Loucy (cell line): Measurements from ENCODE around the gene G6PC3.

Source experiments
- H2AFZ ChIP-seq: fragments of 200-600 bp; sonication (generic); 2 replicates; pipeline ENCODE4 v1.6.0; 2016; ENCODE audit warnings: antibody characterized with exemption, mild to moderate bottlenecking, low read length, moderate library complexity
- H3F3A ChIP-seq: fragments of 200-600 bp; 2 replicates; pipeline ENCODE4 v1.6.0; 2016; ENCODE audit warnings: antibody characterized with exemption, low read depth, mild to moderate bottlenecking
- H3K27me3 ChIP-seq: fragments of 200-600 bp; sonication (generic); 2 replicates; pipeline ENCODE4 v1.6.1; 2014; ENCODE audit warnings: low read length, mild to moderate bottlenecking; ENCODE audit not compliant: insufficient read depth, poor library complexity, severe bottlenecking
- H3K36me3 ChIP-seq: fragments of 200-600 bp; sonication (generic); 2 replicates; pipeline ENCODE4 v1.6.1; 2016; ENCODE audit warnings: low read length; ENCODE audit not compliant: insufficient read depth
- H3K4me1 ChIP-seq: fragments of 200-600 bp; sonication (generic); 2 replicates; pipeline ENCODE4 v1.5.1; 2014; ENCODE audit warnings: low read length, mild to moderate bottlenecking; ENCODE audit not compliant: insufficient read depth, poor library complexity, severe bottlenecking
- H3K4me2 ChIP-seq: fragments of 200-600 bp; sonication (generic); 2 replicates; pipeline ENCODE4 v1.6.0; 2014; ENCODE audit warnings: antibody characterized with exemption, low read length, low read depth, mild to moderate bottlenecking; ENCODE audit not compliant: poor library complexity, severe bottlenecking
- H3K4me3 ChIP-seq: fragments of 200-600 bp; sonication (generic); 2 replicates; pipeline ENCODE4 v1.5.1; 2014; ENCODE audit warnings: low read length, mild to moderate bottlenecking, mixed read lengths; ENCODE audit not compliant: poor library complexity, severe bottlenecking
- H3K79me2 ChIP-seq: fragments of 200-600 bp; sonication (generic); 2 replicates; pipeline ENCODE4 v1.6.1; 2014; ENCODE audit warnings: low read length; ENCODE audit not compliant: insufficient read depth
- H3K9ac ChIP-seq: fragments of 200-600 bp; sonication (generic); 2 replicates; pipeline ENCODE4 v1.6.0; 2014; ENCODE audit warnings: mild to moderate bottlenecking, low read depth, low read length, moderate library complexity; ENCODE audit not compliant: poor library complexity, severe bottlenecking
- H3K9me2 ChIP-seq: fragments of 200-600 bp; sonication (generic); replicated peaks from 2 replicates; pipeline ENCODE4 v1.6.1; 2016; ENCODE audit warnings: low read depth, low read length, mixed read lengths
- H3K9me3 ChIP-seq: fragments of 200-600 bp; sonication (generic); 2 replicates; pipeline ENCODE4 v1.6.1; 2014; ENCODE audit warnings: mild to moderate bottlenecking, antibody characterized with exemption, low read length, low read depth; ENCODE audit not compliant: insufficient read depth
- H4K20me1 ChIP-seq: fragments of 200-600 bp; sonication (generic); 2 replicates; pipeline ENCODE4 v1.6.0; 2014; ENCODE audit warnings: antibody characterized with exemption, low read length, mild to moderate bottlenecking; ENCODE audit not compliant: insufficient read depth, poor library complexity, severe bottlenecking
- CTCF ChIP-seq: fragments of 200-600 bp; sonication (generic); conservative IDR thresholded peaks from 2 replicates; pipeline ENCODE4 v1.5.1; 2014; ENCODE audit warnings: mild to moderate bottlenecking, antibody characterized with exemption, low read length
- EZH2phosphoT487 ChIP-seq: fragments of 200-600 bp; IDR thresholded peaks from 2 replicates; pipeline ENCODE4 v1.6.1; 2018; ENCODE audit warnings: antibody characterized with exemption, mild to moderate bottlenecking, moderate library complexity, borderline replicate concordance

Gene G6PC3

GRCh38 chr17:44110823-44111633 is 40.5 kb downstream of the G6PC3 start:
- H3K4me1 ChIP-seq, result peaks cover 80% of the 10 kb centered on the region
- TF ChIP-seq EZH2phosphoT487 (no peak), CTCF (0 out of 2 replicates have a peak, but pooled peaks have one; percentile 6)
- peak overlapping the region; percentile 86 for H3K9ac ChIP-seq
- no peaks in the 10 kb centered on the region for H3K27me3 ChIP-seq
- no peaks in the 10 kb centered on the region for H3K9me2 ChIP-seq
- no peaks in the 10 kb centered on the region for H3K9me3 ChIP-seq
- peaks cover 34% of the 10 kb centered on the region for H4K20me1 ChIP-seq
- peaks cover 70% of the 10 kb centered on the region for H3K79me2 ChIP-seq
- H2AFZ ChIP-seq, result no peak overlapping the region
- peak overlapping the region; percentile 86 for H3K4me3 ChIP-seq
- H3K36me3 ChIP-seq, result no peaks in the 10 kb centered on the region
- H3F3A ChIP-seq, result no peaks in the 10 kb centered on the region
- peak overlapping the region; percentile 97 for H3K4me2 ChIP-seq

- peak overlapping the region; percentile 86 for H3K9ac ChIP-seq
- peaks cover 75% of the 10 kb centered on the region for H3K4me1 ChIP-seq
These were observed 41.2 kb downstream of the G6PC3 start for GRCh38 chr17:44111777-44112176.

More at GRCh38 chr17:44111777-44112176, 41.2 kb downstream of the G6PC3 start:
- TF ChIP-seq CTCF (no peak), EZH2phosphoT487 (no peak)
- Histone ChIP-seq H3K79me2 (peaks cover 74% of the 10 kb centered on the region), H3K4me2 (peak overlapping the region; percentile 97), H3K27me3 (no peaks in the 10 kb centered on the region), H3K4me3 (peak overlapping the region; percentile 86), H3K9me3 (no peaks in the 10 kb centered on the region), H4K20me1 (peaks cover 33% of the 10 kb centered on the region), H3K9me2 (no peaks in the 10 kb centered on the region), H3F3A (no peaks in the 10 kb centered on the region), H3K36me3 (no peaks in the 10 kb centered on the region), H2AFZ (no peak overlapping the region)
